CD14-positive monocyte (primary cell): Measurements from ENCODE around the gene CFAP20DC. TPM values are rescaled to one million over a fixed set of nuclear protein-coding genes. Genes with fewer than 3 reads are reported as not detected.

Source experiments
- DNase-seq, 3 donors: peaks; one replicate each; pipeline ENCODE4 v3.0.0-alpha.2; 2011 to 2022
- H2AFZ ChIP-seq: 2 replicates; pipeline ENCODE4 v1.6.0; 2012; ENCODE audit warnings: mild to moderate bottlenecking, low read depth, low read length, inconsistent platforms; ENCODE audit not compliant: insufficient read depth, poor library complexity, severe bottlenecking
- H3K27ac ChIP-seq, 2 donors: 1 replicate in 1 of 2; 2 replicates in 1 of 2; pipeline ENCODE4 v1.5.1; 2012 to 2013; ENCODE audit warnings: low read length in 2 of 2, control low read depth in 1 of 2, inconsistent platforms in 1 of 2, low read depth in 1 of 2, mild to moderate bottlenecking in 1 of 2
- H3K27me3 ChIP-seq, 2 donors: one replicate each; pipeline versions ENCODE4 v1.6.0 to v1.6.1; 2011 to 2013; ENCODE audit warnings: low read length in 2 of 2; ENCODE audit not compliant: control insufficient read depth in 2 of 2, insufficient read depth in 2 of 2
- H3K36me3 ChIP-seq, 2 donors: replicated peaks in 1 of 2; 1 replicate in 1 of 2; 2 replicates in 1 of 2; pipeline versions ENCODE4 v1.5.1 to v1.6.1; 2012 to 2013; ENCODE audit warnings: low read length in 2 of 2, control low read depth in 1 of 2, inconsistent platforms in 1 of 2, mild to moderate bottlenecking in 1 of 2; ENCODE audit not compliant: insufficient read depth in 2 of 2, control insufficient read depth in 1 of 2
- H3K4me1 ChIP-seq, 2 donors: 1 replicate in 1 of 2; 2 replicates in 1 of 2; pipeline versions ENCODE4 v1.5.1 to v1.6.1; 2012 to 2013; ENCODE audit warnings: low read length in 2 of 2, control low read depth in 1 of 2, inconsistent platforms in 1 of 2, mild to moderate bottlenecking in 1 of 2, moderate library complexity in 1 of 2; ENCODE audit not compliant: insufficient read depth in 2 of 2, control insufficient read depth in 1 of 2
- H3K4me2 ChIP-seq: replicated peaks from 2 replicates; pipeline ENCODE3; 2012; ENCODE audit warnings: low read length, moderate library complexity, mild to moderate bottlenecking; ENCODE audit not compliant: poor library complexity, severe bottlenecking; ENCODE audit errors: extremely low read depth
- H3K4me3 ChIP-seq, 3 experiments: fragments of 200-600 bp in 1 of 3; sonication (generic) in 1 of 3; replicated peaks in 1 of 3; 1 replicate in 2 of 3; 2 replicates in 1 of 3; pipeline ENCODE4 v1.5.1; 2011 to 2013; ENCODE audit warnings: low read length in 3 of 3, mild to moderate bottlenecking in 3 of 3, control low read depth in 2 of 3, low read depth in 2 of 3, inconsistent platforms in 1 of 3, moderate library complexity in 1 of 3
- H3K79me2 ChIP-seq: 2 replicates; pipeline ENCODE4 v1.6.0; 2012; ENCODE audit warnings: mild to moderate bottlenecking, control low read depth, inconsistent platforms, low read length, moderate library complexity; ENCODE audit not compliant: insufficient read depth
- H3K9ac ChIP-seq: 2 replicates; pipeline ENCODE4 v1.6.0; 2017; ENCODE audit warnings: low read length, mild to moderate bottlenecking; ENCODE audit not compliant: insufficient read depth, poor library complexity, severe bottlenecking
- H3K9me3 ChIP-seq, 2 donors: replicated peaks in 1 of 2; 1 replicate in 1 of 2; 2 replicates in 1 of 2; pipeline versions ENCODE4 v1.5.1 to v1.6.1; 2012 to 2013; ENCODE audit warnings: low read length in 2 of 2, control low read depth in 1 of 2; ENCODE audit not compliant: control insufficient read depth in 1 of 2, insufficient read depth in 1 of 2
- H4K20me1 ChIP-seq: 2 replicates; pipeline ENCODE4 v1.6.0; 2012; ENCODE audit warnings: mild to moderate bottlenecking, low read length, control low read depth, moderate library complexity; ENCODE audit not compliant: insufficient read depth
- H3K27ac Mint-ChIP-seq, 7 donors: one replicate each; pipeline ENCODE4 v1.8.0; 2020; ENCODE audit warnings: mild to moderate bottlenecking in 7 of 7, mixed read lengths in 7 of 7, moderate library complexity in 6 of 7, inconsistent platforms in 2 of 7
- H3K27me3 Mint-ChIP-seq, 3 donors: one replicate each; pipeline ENCODE4 v1.8.0; 2021 to 2022; ENCODE audit warnings: low read depth in 3 of 3, mild to moderate bottlenecking in 3 of 3, mixed read lengths in 3 of 3, moderate library complexity in 3 of 3, inconsistent platforms in 1 of 3
- H3K36me3 Mint-ChIP-seq, 2 donors: one replicate each; pipeline ENCODE4 v1.8.0; 2020; ENCODE audit warnings: mixed read lengths in 2 of 2, inconsistent platforms in 1 of 2, mild to moderate bottlenecking in 1 of 2
- H3K4me1 Mint-ChIP-seq: one replicate; pipeline ENCODE4 v1.8.0; 2020; ENCODE audit warnings: mild to moderate bottlenecking, mixed read lengths
- H3K4me3 Mint-ChIP-seq, 2 donors: one replicate each; pipeline ENCODE4 v1.8.0; 2020; ENCODE audit warnings: mild to moderate bottlenecking in 2 of 2, mixed read lengths in 2 of 2, moderate library complexity in 1 of 2
- H3K9me3 Mint-ChIP-seq, 7 donors: one replicate each; pipeline ENCODE4 v1.8.0; 2020 to 2022; ENCODE audit warnings: mixed read lengths in 7 of 7, mild to moderate bottlenecking in 6 of 7, moderate library complexity in 6 of 7, inconsistent platforms in 2 of 7
- WGBS: methylation state at CpG from one replicate; pipeline ENCODE4 v1.1.5; 2013; ENCODE audit warnings: missing lambda C conversion rate; ENCODE audit not compliant: insufficient coverage; 5-methylcytosine and 5-hydroxymethylcytosine counted together
- intact Hi-C, 2 donors: fragments of 100-400 bp; cut with micrococcal nuclease; formaldehyde crosslinking; loops; one replicate each; pipeline versions ENCODE4 v1.15.0 to v1.15.1; 2023
- polyA plus RNA-seq, 3 donors: library from polyadenylated mRNA; depleted of rRNA in 1 of 3; unstranded in 2 of 3; stranded (reverse) in 1 of 3; fragments of 300-500 nt in 2 of 3; fragments of >200 nt in 1 of 3; fragmentation: Illumina TruSeq in 2 of 3; gene quantifications; 1 replicate in 2 of 3; 2 replicates in 1 of 3; pipeline ENCODE4 v1.2.3, GENCODE V29; 2012 to 2021
- TF ChIP-seq, protein P1 (sequence below): fragments of 200-600 bp; IDR thresholded peaks from one replicate; pipeline ENCODE4 v1.8.0; 2022; ENCODE audit warnings: antibody characterized with exemption, mild to moderate bottlenecking

The CFAP20DC gene
- polyA plus RNA-seq, 3 donors, result not detected

DNA sequence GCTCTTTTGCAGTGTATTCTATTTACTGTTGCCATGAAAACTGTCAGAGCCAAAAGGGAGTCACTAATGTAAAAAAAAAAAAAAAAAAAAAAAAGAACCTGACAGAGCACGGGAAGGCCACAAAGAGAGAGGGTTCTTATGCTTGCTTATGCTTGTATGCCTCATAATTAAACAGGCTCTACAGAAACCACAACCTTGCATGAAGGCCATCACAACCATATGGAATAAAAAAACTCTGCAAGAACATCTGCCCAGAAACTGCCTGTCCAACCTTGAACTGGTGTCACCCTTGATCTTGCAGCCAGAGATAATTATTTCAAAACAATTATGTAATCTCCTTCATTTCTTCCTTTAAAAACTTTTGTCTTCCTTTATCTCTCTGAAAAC, 50.1 kb downstream of the CFAP20DC start:
- Histone ChIP-seq H3K79me2 (no peaks in the 10 kb centered on the region), H2AFZ (no peak overlapping the region), H3K9ac (no peak overlapping the region), H3K9me3 (no peaks in the 10 kb centered on the region), H3K4me1 (peaks cover 0 to 5% of the 10 kb centered on the region in 2 donors), H3K36me3 (no peaks in the 10 kb centered on the region), H3K27ac (no peak overlapping the region), H3K4me2 (no peak overlapping the region), H3K27me3 (no peaks in the 10 kb centered on the region), H3K4me3 (no peak overlapping the region), H4K20me1 (no peaks in the 10 kb centered on the region)
- Mint-ChIP-seq H3K9me3 (no peaks in the 10 kb centered on the region), H3K36me3 (no peaks in the 10 kb centered on the region), H3K4me3 (no peak overlapping the region), H3K27ac (no peak overlapping the region), H3K27me3 (peaks cover 0 to 4% (median 1%) of the 10 kb centered on the region in 3 donors), H3K4me1 (peaks cover 17% of the 10 kb centered on the region)
- no peak for DNase-seq
- TF ChIP-seq, protein P1, sequence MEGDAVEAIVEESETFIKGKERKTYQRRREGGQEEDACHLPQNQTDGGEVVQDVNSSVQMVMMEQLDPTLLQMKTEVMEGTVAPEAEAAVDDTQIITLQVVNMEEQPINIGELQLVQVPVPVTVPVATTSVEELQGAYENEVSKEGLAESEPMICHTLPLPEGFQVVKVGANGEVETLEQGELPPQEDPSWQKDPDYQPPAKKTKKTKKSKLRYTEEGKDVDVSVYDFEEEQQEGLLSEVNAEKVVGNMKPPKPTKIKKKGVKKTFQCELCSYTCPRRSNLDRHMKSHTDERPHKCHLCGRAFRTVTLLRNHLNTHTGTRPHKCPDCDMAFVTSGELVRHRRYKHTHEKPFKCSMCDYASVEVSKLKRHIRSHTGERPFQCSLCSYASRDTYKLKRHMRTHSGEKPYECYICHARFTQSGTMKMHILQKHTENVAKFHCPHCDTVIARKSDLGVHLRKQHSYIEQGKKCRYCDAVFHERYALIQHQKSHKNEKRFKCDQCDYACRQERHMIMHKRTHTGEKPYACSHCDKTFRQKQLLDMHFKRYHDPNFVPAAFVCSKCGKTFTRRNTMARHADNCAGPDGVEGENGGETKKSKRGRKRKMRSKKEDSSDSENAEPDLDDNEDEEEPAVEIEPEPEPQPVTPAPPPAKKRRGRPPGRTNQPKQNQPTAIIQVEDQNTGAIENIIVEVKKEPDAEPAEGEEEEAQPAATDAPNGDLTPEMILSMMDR, result no peak
- intact Hi-C loops, result no loop called here
- WGBS, result 20% methylated on average over 1 of the region's 1 CpG

DNA sequence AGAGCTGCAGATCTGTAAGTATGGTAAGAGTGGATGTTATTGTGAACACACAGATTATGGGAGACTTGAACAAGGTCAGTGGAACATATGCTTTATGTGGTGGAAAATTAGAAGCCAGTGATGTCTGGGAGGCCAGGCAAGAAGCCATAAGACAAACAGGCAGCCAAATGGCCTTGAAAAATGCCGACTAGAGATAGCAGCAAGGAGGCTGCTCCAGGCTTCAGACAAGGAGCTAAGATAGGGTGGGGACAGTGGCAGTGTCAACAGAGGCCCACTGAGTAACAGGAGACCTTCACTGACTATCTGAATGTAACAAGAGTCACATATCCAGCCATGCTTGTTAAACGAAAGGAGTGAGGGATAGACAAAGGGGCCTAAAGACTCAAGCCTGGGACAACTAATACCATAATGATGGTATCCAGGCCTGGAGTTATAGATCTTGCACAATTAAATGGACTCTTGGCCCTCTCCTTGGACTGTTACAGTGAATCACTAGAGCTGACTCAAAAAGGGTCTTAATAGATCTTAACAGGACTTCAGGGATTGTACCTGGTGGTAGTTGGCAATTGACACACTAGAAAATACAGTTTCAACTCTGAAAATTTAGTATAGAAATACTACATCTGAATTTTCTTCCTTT, 50.6 kb downstream of the CFAP20DC start:
- H3K27me3 ChIP-seq, result no peaks in the 10 kb centered on the region

More for the DNA sequence above, 50.6 kb downstream of the CFAP20DC start:
- no peak overlapping the region for H3K4me2 ChIP-seq
- H3K27ac ChIP-seq, result no peak overlapping the region
- H3K9me3 ChIP-seq, result no peaks in the 10 kb centered on the region
- no peak for DNase-seq
- Mint-ChIP-seq H3K36me3 (no peaks in the 10 kb centered on the region), H3K4me3 (no peak overlapping the region), H3K27ac (no peak overlapping the region), H3K4me1 (peaks cover 19% of the 10 kb centered on the region), H3K9me3 (no peaks in the 10 kb centered on the region), H3K27me3 (peaks cover 0 to 4% (median 1%) of the 10 kb centered on the region in 3 donors)
- H3K4me3 ChIP-seq, result no peak overlapping the region
- no peaks in the 10 kb centered on the region for H4K20me1 ChIP-seq
- intact Hi-C loops, result no loop called here
- WGBS, result 100% methylated on average over 1 of the region's 2 CpGs
- no peaks in the 10 kb centered on the region for H3K36me3 ChIP-seq
- no peaks in the 10 kb centered on the region for H3K79me2 ChIP-seq
- peaks cover 0 to 5% of the 10 kb centered on the region in 2 donors for H3K4me1 ChIP-seq
- TF ChIP-seq, protein P1, result no peak
- no peak overlapping the region for H3K9ac ChIP-seq
- no peak overlapping the region for H2AFZ ChIP-seq
